ENCODE data around the gene CAMK1D.
"Not testable (repeated sequence)": the region's sequence is repeated elsewhere in the genome, so short reads cannot be mapped to it uniquely, and the experiment has no call there.

The CAMK1D gene

DNA sequence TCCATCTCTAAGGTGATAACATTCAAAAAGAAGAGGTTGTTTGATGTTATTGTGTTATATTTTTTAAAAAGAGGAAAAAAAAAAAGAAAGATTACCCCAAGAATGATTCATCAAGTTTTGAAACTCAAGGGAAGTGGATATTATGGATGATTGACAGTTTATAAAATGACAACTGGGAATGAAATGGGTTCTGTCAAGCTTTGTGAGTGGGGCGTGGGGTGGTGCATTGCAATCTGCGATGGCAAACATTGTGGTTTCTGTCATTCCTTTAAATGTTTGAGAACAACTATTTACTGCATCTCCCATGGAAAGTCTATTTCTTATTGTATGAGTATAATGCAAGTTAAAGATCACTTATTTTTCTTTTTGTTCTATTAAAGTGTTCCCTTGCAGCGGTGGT, 355.1 kb downstream of the CAMK1D start:
- peak; percentile 18 for DNase-seq

DNA sequence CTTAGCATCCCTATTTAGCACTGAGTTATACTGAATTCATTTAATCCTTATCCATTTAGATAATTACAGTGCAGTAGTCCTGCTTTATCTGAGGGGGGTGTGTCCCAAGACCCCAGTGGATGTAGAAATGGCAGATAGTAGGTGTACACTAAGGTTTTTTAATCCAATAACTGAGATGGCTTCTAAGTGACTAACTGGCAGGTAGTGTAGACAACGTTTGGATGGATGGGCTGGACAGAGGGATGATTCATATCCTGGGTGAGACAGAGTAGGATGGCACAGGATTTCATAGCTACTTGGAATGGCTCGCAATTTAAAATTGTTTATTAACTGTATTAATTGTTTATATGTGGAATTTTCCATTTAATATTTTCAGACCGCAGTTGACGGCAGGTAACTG, 356.6 kb downstream of the CAMK1D start:
- DNase-seq = no peak

DNA sequence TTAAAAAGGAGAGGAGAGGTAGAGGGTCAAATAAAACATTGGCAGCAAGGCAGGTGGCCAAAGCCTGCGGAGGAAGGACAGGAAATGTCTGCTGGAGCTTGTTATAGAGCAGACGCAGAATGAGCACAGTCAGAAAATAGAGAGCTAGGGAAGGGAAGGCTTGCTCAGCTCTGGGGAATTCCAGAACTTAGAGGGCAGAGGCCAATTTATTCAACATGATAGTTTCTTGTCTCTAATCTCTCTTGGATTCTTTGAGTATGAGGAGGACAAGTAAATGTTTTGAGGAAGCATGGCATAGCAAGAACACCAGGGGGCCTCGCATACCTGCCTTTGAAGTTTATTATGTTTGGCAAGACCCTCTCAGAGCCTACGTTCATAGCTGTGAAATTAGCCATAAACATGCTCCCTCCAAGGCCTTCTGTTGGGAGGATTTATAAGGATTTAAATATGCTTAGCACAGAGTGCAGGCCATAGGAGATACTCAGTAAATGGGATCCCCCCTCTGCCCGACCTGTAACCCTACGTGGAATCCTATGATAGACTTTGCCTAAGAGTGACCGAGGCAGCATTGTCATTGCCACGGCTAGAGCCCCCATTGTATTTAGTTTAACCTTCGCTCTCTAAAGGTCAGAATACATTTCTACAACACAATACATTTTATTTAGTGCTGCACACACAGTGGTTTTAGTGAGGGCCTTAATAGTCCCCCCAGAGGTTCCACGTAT, 358.3 kb downstream of the CAMK1D start:
- DNase-seq = peak; percentile 86

DNA sequence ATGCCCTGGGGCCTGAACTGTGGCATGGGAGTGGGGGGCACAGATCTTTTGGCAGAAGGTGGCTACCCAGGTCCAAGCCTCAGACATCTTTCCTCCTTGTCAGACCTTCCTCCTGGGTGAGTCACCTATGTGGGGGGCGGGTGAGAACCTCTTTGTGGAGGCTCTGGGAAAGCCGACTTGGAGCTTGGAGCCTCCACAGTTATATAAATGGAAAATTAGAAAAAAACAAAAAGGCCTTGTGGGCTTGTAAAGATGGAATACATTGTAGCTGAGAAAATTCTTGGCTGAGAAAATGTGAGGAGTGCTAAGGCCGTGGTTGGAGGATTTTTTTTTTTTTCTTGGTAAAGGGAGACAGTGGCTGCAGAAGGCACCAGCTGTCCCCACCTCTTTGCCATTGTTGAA, 359.7 kb downstream of the CAMK1D start:
- DNase-seq = peak; percentile 47

DNA sequence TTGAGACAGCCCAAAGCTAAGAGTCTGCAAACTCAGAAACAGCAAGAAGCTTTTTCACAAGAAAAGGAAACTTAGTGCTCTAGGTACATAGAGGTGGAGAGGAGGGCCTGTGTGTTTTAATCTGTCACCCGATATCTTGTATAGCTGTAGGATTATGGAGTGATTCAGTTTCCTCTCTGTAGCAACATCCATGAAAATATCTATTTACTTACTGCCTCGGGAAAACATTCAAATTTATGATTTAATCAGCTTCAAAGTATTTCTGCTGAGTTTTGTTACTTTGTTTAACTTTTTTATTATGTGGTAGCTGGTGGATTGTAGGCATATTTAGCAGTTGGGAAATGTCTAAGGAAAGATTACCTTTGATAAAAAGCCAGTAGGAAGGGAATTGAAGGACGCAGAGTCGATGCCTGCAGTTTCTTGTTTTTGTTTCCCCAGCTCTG, 360.2 kb downstream of the CAMK1D start:
- peak; percentile 25 for DNase-seq

DNA sequence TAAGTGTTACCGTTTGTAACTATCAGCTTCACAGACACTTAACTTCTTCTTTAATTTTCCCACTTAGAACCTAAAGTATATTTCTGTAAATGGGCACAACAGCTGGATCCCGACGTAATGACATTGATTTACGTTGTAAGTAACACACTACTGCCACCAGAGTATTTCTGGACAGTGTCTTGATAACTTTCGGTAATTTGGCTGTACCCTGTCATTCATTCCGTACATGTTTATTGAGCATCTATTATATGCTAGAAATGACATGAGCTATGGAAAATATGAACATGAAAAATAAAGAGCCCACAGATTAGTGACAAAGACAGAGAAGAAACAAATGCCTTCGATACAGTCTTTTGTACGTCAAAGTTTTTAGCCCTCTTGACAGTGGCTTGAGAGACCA, 360.8 kb downstream of the CAMK1D start:
- DNase-seq = no peak

DNA sequence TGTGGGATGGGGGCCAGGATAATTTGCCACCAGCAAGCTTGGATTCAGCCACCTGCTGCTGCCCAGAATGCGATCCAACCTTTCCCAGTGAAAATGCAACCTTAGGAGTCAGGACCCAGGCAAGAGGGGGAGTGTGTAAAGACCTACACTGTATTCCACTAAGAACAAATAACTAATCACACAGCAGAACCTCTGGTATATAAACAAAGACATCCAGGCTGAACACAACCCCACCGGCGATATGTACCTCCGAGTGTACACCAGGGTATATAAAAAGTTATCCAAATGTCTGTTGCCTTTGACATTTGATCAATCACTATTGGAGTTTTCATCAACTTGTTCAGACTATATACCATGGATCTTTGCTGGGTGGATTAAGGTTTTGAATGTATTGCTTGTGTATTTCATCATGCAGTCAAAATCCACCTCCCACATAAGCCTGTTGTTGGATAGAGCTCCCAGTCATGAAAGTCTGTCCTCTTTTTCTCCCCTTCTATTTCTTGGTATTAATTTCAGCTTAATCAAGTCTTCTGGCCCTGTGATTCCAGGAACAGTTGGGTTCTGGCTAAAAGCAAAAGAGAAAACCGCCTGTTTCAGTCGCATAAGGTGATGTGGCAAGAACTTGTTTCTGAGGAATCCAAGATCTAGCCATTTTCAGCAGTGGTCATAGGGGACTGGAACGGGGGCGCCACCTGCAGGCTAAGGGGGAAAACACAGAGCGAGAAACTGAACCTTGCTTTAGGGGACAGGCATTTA, 361.4 kb downstream of the CAMK1D start:
- peak; percentile 88 for DNase-seq

DNA sequence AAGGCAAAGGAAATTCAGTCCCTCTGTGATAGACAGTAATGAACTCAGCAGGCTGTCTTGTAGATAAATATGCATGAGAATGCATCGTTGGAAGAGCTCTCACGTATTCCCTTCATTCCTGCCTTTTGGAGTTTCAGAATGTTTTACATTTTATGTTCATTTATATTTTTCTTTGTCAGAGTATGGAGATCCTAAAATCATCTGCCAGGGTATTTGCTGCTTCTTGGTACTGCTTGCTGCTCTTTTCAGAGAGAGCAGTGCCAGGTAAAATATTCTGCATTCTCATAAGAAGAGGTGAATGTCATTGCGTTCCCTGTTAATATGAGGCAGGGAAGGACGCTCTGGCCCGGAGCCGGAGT, 362.0 kb downstream of the CAMK1D start:
- DNase-seq = no peak

DNA sequence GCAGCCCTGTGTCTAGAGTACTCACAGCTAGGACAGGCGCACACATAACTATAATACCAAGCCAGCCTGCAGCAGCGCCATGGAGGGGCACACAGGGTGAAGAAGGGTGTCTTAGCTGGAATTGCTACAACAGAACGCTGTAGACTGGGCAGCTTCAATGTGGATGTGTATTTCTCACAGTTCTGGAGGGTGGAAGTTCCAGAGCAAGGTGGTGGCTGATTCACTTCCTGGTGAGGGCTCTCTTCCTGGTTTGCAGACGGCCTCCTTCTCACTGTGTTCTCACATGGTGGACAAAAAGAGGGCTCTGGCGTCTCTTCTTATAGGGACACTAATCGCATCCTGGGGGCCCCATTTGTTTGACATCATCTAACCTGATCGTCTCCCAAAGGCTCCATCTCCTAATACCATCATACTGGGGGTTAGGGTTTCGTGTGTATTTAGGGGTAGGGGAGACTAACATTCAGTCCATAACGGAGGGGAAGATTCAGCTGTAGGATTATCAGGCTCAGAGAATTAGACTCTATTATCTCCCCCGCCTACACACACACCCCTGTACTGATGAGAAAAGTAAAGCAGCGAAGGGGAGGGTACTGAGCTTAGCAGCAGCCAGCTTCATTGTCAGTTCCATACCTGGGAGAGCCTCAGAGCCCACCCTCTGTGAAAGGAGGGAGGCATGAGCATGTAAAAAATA, 363.1 kb downstream of the CAMK1D start:
- DNase-seq = no peak

DNA sequence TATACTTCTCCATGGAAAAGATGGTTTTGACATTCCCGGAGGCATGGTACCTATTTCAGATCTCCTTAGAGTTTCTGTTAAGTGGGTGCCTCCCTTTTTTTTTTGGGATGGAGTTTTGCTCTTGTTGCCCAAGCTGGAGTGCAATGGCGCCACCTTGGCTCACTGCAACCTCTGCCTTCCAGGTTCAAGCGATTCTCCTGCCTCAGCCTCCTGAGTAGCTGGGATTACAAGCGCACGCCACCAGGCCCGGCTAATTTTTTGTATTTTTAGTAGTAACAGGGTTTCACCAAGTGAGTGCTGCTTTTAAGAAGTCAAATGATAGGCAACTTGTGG, 363.6 kb downstream of the CAMK1D start:
- not testable (repeated sequence) for DNase-seq

DNA sequence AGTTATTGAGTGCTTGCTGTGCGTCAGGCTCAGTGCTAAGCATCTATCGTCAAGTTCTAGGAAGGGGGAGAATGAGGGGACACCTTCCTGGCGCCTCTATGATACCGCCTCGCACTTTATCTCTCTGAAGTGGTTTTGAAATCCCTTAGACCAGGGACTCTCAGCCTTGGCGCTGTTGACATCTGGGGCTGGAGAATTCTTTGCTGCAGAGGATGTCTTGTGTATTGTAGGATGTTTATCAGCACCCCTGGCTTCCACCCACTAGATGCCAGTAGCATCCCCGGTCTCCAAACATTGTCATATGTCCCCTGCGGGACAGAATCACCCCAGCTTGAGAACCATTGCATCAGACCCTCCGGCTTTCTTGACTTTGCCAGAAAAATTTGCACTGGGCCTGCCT, 366.7 kb downstream of the CAMK1D start:
- no peak for DNase-seq

DNA sequence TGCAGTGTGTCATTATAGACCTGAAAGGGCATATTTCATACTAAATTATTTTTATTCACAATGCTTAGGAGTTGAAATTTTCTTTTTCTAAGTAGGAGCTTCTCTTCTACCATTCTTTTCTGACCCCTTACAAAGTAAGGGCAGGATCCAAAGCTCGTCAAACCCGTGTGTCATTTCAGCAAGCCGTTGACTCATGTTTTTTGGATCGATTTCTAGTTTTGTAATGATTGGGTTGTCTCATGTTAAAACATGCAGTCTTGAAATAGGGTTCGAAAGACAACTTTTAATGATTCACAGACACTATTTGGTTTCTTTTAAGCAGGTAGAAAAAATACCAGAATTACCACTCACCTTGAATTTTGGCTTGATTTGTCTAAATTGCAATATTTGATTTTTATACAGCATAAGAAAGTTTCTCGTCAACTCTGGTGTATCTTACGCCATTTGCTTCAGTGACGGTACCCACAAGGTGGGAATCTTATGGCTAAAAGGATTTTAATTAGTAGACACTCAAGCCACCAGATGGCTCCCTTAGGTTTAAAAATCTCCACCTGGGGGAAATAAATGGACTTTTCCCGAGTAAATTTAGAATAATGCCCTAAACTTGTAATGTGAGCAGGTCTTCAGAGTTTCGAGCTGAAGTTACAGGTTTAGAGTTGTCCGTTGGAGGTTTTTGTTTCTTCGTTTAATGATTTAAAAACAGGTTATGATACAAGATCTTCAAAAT, 368.8 kb downstream of the CAMK1D start:
- no peak for DNase-seq

DNA sequence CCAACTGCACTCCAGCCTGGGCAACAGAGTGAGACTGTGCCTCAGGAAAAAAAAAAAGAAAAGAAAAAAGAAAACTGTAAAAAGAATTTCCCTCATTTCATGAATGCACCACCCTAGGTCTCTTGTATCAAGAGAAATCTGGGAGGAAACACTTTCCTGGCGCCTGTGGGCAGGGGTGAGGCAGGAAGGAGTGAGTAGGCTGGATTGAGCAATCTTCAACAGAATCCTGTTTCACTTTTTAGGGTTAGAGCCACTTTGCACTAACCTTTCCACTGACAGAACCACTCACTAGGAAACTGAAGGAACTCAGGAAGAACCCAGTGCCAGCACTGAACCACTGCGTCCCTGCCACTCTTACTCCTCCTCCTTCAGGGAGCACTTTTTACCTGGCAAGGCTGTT, 370.0 kb downstream of the CAMK1D start:
- DNase-seq = no peak

DNA sequence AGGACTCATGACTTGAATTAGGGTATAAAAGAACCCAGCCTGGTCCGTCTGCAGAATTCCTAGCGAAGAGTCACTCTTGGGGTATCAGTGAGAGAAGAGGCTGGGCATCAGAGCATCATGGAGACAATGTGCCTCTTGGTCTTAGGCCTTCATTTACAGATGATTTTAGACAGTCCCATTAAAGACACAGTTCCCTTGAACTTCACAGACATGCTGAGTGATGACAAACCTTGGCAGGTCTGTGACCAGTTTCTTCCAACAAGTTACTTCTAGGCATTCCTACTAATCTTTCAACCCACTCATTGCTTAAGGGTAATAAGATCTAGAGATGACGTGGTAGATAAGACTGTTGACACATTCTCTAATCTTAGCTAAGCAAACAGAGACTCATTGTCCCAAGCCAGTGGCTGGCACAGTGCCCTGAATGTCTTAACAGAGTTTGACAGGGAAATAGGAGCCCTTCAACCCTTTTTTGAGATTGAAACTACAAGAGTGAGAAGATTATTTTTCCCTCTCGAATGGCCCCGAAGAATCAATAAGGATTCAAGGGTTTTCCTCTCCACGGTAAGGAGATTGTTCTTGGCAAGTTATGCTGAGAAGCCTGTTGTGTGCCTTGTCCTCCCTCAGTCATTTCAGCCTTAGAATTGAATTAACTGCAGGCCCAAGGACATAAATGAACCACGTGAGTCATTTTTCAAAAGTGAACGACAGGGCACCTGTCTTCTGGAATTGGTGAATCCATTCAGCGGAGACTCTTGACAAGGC, 371.1 kb downstream of the CAMK1D start:
- DNase-seq = peak; percentile 74

DNA sequence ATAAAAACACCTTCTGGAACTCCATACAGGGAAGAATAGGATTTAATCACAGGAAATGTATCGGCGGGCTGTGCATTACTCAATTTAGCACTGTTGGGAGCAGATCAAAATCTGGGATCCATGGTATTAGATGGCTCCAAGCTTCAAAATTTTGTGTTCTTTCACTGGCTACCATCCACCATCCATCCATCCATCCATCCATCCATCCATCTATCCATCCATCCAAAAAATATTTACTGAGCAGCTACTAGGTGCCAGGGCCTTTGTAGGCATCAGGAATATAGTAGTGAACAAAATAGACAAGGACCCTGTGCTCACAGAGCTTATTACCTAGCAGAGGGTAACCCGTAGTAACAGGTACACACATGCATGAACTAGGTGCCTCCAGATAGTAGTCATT, 372.0 kb downstream of the CAMK1D start:
- no peak for DNase-seq

DNA sequence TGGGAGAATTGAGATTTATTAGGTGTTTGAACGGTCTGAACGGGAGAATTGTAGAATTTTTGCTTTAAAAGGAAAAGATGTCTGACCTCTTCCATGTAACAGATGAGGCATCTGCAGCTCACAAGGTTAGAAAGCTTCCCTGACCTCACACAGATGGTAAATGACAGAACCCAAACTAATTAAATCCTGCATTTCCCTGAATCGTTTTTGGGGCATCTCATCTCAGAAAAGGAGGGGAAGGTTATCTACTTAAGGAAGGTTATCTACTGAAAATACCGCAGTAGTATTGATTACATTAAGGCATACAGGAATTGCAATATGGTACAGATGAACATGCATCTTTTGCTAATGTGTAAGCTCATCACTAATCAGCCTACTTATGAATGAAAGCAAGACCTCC, 373.9 kb downstream of the CAMK1D start:
- DNase-seq = no peak

DNA sequence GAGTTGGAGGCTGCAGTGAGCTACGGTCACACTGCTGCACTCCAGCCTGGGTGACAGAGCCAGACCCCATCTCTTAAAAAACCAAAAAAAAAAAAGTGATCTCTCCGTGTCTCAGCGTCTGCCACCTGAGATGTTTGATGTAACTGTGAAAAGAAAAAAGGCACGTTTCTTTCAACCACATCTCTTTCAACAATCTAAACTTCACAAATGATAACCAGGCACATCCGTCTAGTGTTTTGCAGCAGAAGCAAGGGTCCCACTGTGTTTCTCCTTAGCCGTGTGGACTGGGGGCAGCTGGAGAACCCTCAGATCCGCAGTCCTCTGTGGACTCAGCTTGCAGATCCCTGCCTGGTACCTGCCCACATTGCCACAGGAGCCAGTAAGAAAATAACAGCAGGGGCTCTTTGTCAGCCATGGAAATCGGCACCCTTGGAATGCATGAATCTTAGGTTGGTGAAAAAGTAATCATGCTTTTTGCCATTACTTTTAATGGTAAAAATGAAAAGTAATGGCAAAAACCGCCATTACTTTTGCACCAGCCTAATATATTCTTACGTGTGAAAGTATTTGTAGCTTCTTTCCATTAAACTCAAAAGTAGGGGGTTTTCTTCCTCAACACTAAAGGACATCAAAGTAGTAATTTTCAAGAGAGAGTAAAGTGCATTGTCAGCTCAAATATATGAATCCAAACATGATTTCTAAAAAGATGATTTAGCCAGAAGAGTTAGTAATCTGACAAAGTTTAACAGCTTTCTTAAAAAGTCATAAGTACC, 375.6 kb downstream of the CAMK1D start:
- no peak for DNase-seq

DNA sequence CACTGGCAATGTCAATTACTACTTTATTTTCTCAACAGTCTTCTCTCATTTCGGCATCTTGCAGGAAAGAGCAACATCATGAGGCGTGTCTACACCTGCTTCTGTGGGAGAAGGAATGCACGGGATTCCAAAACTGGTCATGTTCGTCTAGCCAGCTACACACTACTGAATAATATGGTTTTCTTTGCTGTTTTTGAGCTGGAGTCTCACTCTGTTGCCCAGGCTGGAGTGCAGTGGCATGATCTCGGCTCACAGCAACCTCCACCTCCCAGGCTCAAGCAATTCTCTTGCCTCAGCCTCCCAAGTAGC, 376.2 kb downstream of the CAMK1D start:
- DNase-seq = not testable (repeated sequence)

DNA sequence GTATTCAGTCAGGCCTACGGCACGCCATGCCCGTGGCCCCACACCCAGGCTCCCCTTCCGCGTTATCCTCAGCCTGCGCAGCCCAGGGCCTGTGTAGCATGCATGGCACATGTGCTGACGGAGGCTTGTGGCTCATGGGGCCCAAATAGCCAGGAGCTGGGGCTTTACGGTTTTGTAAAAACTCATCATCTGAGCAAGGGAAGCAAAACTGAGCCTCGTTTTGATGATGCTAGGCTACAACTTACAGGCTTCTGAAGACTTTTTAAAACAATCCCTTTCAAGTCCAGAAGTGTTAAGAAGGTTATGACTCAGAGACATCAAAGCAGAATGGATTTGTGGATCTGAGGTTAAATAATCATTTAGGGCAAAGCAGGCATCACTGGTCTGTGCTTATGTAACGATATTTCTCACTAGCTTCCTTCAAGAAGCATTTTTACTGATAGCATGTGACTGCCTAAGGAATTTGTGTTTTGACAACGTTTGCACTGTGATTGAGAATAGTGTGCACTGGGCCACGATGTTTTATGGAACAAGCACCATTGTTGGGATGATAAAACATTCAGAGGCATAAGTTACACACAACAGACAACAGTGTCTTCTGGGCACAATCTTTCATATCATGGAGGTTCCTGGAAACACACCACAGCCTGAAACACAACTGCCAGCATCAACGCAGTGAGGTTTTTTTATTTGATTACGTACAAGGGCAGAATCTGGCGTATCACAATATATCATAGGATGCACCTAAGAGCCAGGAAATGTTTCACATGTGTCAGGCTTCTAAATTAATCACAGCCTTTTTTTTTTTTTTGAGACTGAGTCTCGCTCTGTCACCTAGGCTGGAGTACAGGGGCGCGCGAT, 377.9 kb downstream of the CAMK1D start:
- DNase-seq = no peak

DNA sequence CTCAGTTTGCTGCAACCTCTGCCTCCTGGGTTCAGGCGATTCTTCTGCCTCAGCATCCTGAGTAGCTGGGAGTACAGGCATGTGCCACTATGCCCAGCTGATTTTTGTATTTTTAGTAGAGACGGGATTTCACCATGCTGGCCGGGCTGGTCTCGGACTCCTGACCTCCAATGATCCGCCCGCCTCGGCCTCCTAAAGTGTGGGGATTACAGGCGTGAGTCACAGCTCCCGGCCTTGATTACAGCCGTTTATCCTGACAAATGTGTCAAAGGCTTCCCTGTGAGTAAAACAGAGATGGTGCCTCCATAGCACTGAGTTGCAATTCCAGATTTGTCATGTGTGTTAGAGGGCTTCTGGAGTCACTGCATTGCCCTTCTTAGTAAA, 378.5 kb downstream of the CAMK1D start:
- no peak for DNase-seq

DNA sequence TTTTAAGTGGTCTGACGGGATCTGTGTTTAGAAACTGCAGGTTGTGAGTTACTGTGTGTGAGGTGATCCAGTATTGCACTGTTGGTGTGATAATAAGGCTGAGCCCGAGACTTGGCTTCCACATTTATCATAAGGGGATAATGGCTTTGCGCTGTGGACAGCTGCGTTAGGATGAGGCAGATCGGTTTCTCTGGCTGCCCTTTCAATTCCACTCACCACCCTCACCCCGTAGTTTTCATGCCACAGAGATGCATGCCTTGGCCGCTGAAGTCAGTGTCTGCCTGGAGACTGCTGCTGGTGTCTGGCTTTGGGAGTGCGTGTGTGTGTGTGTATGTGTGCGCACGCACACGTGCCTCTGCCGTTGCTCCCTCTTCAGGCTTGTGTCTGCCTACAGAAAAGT, 379.1 kb downstream of the CAMK1D start:
- no peak for DNase-seq

Data from fibroblast of skin of scalp (primary cell).